HG02943 (cell line): ENCODE results near the gene PRKAR1B.

Experiments used
- ATAC-seq: cut with Tn5 transposase; IDR thresholded peaks from one replicate; pipeline ENCODE4 v1.9.1; 2021; ENCODE audit warnings: mild to moderate bottlenecking, low read depth, moderate library complexity; ENCODE audit not compliant: unreplicated experiment

The PRKAR1B gene

DNA sequence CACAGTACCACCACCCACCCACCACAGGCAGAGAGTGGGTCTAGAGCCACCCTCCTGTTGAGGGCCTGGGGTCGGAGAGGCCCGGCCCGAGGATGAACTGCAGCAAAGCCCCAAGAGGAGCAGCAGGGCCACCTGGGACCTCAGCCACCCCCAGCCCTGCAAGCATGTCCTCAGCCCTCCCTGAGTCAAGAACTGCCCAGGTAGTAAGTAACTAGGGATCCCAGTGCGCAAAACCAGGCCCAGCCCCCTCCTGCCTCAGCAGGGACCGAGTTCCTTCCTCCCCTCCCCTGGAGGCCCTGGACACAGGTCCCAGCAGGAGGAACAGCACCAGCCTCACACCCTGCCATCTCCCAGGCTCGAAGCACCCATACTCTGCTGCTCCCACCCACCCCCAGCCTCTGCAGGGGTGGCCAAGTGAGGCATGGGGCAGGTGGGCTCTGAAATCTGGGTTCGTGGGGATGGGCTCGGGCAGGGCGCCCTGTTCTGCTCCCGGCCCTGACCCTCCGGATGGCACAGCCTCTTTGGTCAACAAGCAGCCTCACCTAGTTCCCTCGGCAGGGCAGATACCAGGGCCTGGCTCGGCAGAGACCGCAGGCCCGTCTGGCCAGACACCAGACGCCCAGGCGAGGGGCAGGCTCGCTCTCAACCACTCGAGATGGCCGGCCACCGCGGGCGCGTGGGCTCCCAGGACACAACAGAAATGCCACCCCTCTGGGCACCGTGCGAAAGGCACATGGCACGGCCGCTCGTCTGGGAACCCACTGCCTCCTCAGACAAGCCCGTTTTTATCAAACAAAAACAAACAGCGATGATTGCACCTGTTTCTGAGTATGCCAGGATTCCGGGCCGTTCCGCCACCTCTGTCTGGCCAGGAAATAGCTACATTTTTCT lies 222.6 kb downstream of the PRKAR1B start:
- ATAC-seq: no peak

DNA sequence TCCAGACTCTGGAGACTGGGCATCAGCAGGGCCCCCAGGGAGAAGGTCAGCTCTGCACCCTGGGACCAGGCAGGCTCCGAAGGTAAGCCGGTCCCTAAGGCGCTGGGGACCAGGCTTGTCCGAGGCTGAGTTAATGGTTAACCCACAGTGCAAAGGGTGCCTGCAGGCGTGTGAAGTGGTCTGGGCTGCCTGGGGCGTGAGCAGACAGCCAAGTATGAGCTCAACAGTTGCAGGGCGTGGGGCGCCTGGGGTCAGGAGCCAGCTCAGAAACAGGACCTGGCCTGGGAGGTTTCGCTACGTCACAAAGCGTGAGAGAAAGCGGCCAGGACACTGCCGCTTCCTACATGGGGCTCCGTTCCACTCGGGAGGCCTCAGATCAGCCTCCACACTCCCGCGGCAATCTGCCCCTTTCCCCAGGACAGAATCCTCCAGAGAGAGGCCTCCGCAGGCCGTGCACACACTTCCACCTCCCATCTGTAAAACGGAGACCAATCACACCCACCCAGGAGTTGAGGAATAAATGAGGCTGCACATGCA lies 223.4 kb downstream of the PRKAR1B start:
- no peak for ATAC-seq

- ATAC-seq: no peak
Measured at GRCh38 chr7:502296-502695, 224.8 kb downstream of the PRKAR1B start.

GRCh38 chr7:501526-501925 lies 225.6 kb downstream of the PRKAR1B start:
- no peak for ATAC-seq

- no peak for ATAC-seq
Measured at GRCh38 chr7:500521-501420, 226.3 kb downstream of the PRKAR1B start.

GRCh38 chr7:499853-500485 lies 227.1 kb downstream of the PRKAR1B start:
- no peak for ATAC-seq
